ENCODE results near the gene IAH1. TPM values are rescaled to one million over a fixed set of nuclear protein-coding genes. Genes with fewer than 3 reads are reported as not detected.

IAH1 gene
- total RNA-seq, 2 donors from 2014 or later = 48.1 to 61.3 TPM

DNA sequence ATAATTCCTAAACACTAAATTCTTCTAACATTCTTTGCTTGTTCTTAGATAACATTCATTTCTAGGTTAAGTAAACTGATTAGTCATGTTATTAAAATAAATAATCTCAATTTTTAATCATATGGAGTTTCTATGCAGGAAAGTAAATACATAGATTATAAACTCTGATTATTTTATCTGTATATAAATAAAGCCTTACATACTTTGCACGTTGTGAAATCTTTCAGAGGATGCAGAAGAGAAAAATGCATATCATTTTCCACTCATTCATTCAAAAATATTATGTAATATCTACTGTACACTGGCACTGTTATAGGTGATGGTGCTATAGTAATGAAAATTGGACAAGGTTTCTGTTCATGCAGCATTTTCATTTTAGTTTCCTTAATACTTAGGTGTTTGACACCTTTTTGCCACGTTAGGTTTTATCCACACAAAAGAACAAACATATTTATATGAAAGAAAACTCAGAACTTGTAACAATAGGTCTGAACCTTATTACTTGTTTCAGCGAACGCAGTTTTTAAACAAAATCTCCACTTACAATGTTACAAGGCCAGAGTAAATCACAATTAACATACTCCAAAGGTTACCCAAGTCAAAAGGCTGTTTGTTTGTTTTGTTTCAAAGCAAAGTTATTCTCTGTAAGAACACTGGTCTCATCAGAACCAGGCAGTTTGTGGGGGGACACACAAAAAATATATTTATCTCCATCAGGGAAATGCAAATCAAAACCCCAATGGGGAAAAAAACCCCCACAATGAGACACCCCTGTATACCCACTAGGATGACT is 53.8 kb downstream of the IAH1 start:
- Histone ChIP-seq H3K9me3 (no peaks in the 10 kb centered on the region), H3K27me3 (replicated peaks; ENCODE audit: insufficient read depth) (no peaks in the 10 kb centered on the region), H3K36me3 (no peaks in the 10 kb centered on the region), H3K4me1 (replicated peaks) (no peaks in the 10 kb centered on the region), H3K27ac (no peak overlapping the region), H3K4me3 (no peak overlapping the region)
- no peak for DNase-seq (ENCODE audit: low spot score)
- WGBS = 76% methylated on average over 4 of the region's 4 CpGs
- no peak for TF ChIP-seq POLR2A (IDR thresholded peaks at IDR 0.05)
- intact Hi-C loops (cut with DNase I) = no loop called here

GRCh38 chr2:9532421-9532820 is 58.1 kb downstream of the IAH1 start:
- TF ChIP-seq POLR2AphosphoS5 (IDR thresholded peaks at IDR 0.05) = no peak
- TF ChIP-seq CTCF (IDR thresholded peaks at IDR 0.05) = no peak
- TF ChIP-seq POLR2A (IDR thresholded peaks at IDR 0.05) = no peak
- WGBS = 83% methylated on average over 4 of the region's 4 CpGs
- Histone ChIP-seq H3K36me3 (no peaks in the 10 kb centered on the region), H3K4me3 (no peak overlapping the region), H3K9me3 (no peaks in the 10 kb centered on the region), H3K4me1 (replicated peaks) (no peaks in the 10 kb centered on the region), H3K27ac (no peak overlapping the region), H3K27me3 (replicated peaks; ENCODE audit: insufficient read depth) (no peaks in the 10 kb centered on the region)
- DNase-seq (ENCODE audit: low spot score) = no peak
- intact Hi-C loops (cut with DNase I) = no loop called here

GRCh38 chr2:9533663-9534062 is 59.3 kb downstream of the IAH1 start:
- WGBS = 100% methylated on average over 2 of the region's 2 CpGs
- Histone ChIP-seq H3K9me3 (no peaks in the 10 kb centered on the region), H3K4me1 (replicated peaks) (no peaks in the 10 kb centered on the region), H3K36me3 (no peaks in the 10 kb centered on the region), H3K27me3 (replicated peaks; ENCODE audit: insufficient read depth) (no peaks in the 10 kb centered on the region), H3K27ac (no peak overlapping the region), H3K4me3 (no peak overlapping the region)
- TF ChIP-seq POLR2AphosphoS5 (IDR thresholded peaks at IDR 0.05) = no peak
- no peak for TF ChIP-seq POLR2A (IDR thresholded peaks at IDR 0.05)
- TF ChIP-seq CTCF (IDR thresholded peaks at IDR 0.05) = no peak
- no peak for DNase-seq (ENCODE audit: low spot score)
- intact Hi-C loops (cut with DNase I) = no loop called here

DNA sequence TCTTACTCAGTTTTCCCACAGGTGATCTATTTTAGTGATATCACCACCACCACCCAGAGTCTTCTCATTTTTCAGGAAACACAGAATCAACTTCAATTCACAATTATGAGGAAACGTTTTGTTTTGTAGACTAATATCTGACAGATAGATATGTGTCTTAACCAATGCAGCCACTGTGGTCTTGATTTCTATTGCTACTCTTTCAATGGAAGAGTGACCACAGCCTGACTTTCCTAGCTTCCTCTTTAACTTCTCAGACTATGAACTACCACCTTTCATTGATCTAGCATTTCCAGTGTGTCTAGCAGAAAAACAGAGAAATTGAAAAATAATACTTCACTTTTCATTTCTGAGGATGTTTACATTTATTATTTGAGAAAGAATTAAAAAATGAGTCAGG is 60.8 kb downstream of the IAH1 start:
- no peak overlapping the region for H3K4me3 ChIP-seq
- intact Hi-C loops (cut with DNase I) = no loop called here
- no peaks in the 10 kb centered on the region for H3K9me3 ChIP-seq
- WGBS = 58% methylated on average over 1 of the region's 1 CpG
- no peak for DNase-seq (ENCODE audit: low spot score)
- no peaks in the 10 kb centered on the region for H3K27me3 ChIP-seq (replicated peaks; ENCODE audit: insufficient read depth)
- H3K27ac ChIP-seq = no peak overlapping the region
- TF ChIP-seq POLR2AphosphoS5 (IDR thresholded peaks at IDR 0.05) (no peak), CTCF (IDR thresholded peaks at IDR 0.05) (no peak), POLR2A (IDR thresholded peaks at IDR 0.05) (no peak)
- no peaks in the 10 kb centered on the region for H3K36me3 ChIP-seq
- H3K4me1 ChIP-seq (replicated peaks) = no peaks in the 10 kb centered on the region

GRCh38 chr2:9536504-9536903 is 62.2 kb downstream of the IAH1 start:
- Histone ChIP-seq H3K9me3 (no peaks in the 10 kb centered on the region), H3K36me3 (no peaks in the 10 kb centered on the region), H3K4me1 (replicated peaks) (no peaks in the 10 kb centered on the region), H3K4me3 (no peak overlapping the region), H3K27me3 (replicated peaks; ENCODE audit: insufficient read depth) (no peaks in the 10 kb centered on the region), H3K27ac (no peak overlapping the region)
- no peak for TF ChIP-seq POLR2AphosphoS5 (IDR thresholded peaks at IDR 0.05)
- DNase-seq (ENCODE audit: low spot score) = no peak
- WGBS = 93% methylated on average over 6 of the region's 6 CpGs
- intact Hi-C loops (cut with DNase I) = no loop called here

GRCh38 chr2:9538000-9538507 is 63.7 kb downstream of the IAH1 start:
- Histone ChIP-seq H3K27me3 (replicated peaks; ENCODE audit: insufficient read depth) (no peaks in the 10 kb centered on the region), H3K9me3 (no peaks in the 10 kb centered on the region), H3K27ac (no peak overlapping the region), H3K4me3 (no peak overlapping the region), H3K4me1 (replicated peaks) (no peaks in the 10 kb centered on the region), H3K36me3 (no peaks in the 10 kb centered on the region)
- WGBS = 36% methylated on average over 2 of the region's 2 CpGs
- no peak for DNase-seq (ENCODE audit: low spot score)
- TF ChIP-seq CTCF (IDR thresholded peaks at IDR 0.05) = no peak
- TF ChIP-seq POLR2A (IDR thresholded peaks at IDR 0.05) = no peak
- intact Hi-C loops (cut with DNase I) = no loop called here

Measured in prostate gland (tissue), 2 donors.